Measurements from ENCODE around the gene NADSYN1. TPM values are rescaled to one million over a fixed set of nuclear protein-coding genes. Genes with fewer than 3 reads are reported as not detected.

NADSYN1 gene
- total and polyA plus RNA-seq, 2 experiments from 2014 or later = 46.8 to 68.9 TPM

DNA sequence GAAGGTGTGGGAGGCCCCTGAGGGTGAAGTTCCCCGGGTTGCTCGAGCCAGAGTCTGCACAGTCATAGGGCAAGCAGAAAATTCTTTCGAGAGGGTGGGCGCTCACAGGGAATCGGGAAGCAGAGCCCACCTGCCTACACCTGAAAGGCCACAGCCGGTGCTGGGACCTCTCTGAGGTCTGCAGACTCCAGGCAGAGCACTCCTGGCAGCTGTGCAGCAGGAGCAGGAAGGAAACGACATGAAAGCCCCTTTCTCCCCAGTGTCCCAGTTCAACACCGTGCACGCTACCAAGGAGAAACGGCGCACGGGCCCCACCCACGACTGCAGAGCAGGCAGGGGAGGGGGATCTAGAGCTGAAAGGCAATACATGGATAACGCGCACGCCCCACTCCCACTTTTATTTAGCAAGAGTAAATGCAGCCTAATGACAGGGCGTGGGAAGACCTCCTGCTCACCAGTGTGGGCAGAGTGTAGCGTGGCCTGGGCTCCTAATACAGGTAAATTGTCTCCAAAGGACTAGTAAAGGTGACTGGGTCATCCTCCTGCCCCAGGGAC lies 18.4 kb upstream of the NADSYN1 start:
- H3K4me1 ChIP-seq (ENCODE audit: low read depth) = no peaks in the 10 kb centered on the region
- TF ChIP-seq, protein P1, sequence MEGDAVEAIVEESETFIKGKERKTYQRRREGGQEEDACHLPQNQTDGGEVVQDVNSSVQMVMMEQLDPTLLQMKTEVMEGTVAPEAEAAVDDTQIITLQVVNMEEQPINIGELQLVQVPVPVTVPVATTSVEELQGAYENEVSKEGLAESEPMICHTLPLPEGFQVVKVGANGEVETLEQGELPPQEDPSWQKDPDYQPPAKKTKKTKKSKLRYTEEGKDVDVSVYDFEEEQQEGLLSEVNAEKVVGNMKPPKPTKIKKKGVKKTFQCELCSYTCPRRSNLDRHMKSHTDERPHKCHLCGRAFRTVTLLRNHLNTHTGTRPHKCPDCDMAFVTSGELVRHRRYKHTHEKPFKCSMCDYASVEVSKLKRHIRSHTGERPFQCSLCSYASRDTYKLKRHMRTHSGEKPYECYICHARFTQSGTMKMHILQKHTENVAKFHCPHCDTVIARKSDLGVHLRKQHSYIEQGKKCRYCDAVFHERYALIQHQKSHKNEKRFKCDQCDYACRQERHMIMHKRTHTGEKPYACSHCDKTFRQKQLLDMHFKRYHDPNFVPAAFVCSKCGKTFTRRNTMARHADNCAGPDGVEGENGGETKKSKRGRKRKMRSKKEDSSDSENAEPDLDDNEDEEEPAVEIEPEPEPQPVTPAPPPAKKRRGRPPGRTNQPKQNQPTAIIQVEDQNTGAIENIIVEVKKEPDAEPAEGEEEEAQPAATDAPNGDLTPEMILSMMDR (IDR thresholded peaks at IDR 0.05; ENCODE audit: low read depth, low read length) = no peak
- peaks cover 24% of the 10 kb centered on the region for H3K36me3 ChIP-seq
- H3K4me3 ChIP-seq = no peak overlapping the region
- no peak overlapping the region for H3K27ac ChIP-seq
- no peaks in the 10 kb centered on the region for H3K9me3 ChIP-seq (ENCODE audit: low read depth)
- H3K27me3 ChIP-seq = no peaks in the 10 kb centered on the region
- DNase-seq (ENCODE audit: low read depth in 1 of 2, low spot score in 1 of 2) = no peak

DNA sequence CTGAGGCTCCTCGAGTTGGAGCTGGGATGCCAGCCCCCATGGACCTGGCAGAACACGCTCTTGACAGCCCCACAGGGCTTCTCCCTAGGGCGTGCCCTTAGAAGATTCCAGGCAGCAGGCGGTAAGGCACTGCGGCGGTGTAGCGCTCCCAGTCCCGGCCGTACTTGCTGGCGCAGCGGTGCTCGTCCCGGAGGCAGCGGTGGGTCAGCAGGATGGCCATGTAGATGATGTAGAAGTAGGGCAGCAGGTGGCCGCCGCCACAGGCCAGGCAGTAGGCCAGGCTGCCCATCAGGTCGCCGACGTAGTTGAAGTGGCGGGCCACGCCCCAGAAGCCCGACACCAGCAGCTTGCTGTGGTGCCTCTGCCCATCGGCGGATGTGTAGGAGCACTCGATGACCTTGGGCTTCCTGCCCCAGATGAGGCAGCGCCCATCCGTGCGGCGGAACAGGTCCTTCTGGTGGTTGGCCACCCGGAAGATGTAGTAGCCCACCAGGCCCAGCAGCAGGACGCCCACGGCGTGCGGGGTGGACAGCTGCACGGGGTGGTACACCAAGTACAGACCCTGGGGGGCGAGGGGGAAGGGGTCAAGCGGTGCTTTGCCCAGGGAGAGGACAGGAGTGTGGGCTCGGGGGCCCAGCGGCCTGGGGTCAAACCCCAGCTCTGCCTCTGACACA lies 17.6 kb upstream of the NADSYN1 start:
- no peak for DNase-seq (ENCODE audit: low read depth in 1 of 2, low spot score in 1 of 2)
- TF ChIP-seq, protein P1 (IDR thresholded peaks at IDR 0.05; ENCODE audit: low read depth, low read length) = no peak
- H3K4me3 ChIP-seq = no peak overlapping the region
- H3K4me1 ChIP-seq (ENCODE audit: low read depth) = no peaks in the 10 kb centered on the region
- no peaks in the 10 kb centered on the region for H3K27me3 ChIP-seq
- H3K9me3 ChIP-seq (ENCODE audit: low read depth) = no peaks in the 10 kb centered on the region
- no peak overlapping the region for H3K27ac ChIP-seq
- peaks cover 31% of the 10 kb centered on the region for H3K36me3 ChIP-seq

DNA sequence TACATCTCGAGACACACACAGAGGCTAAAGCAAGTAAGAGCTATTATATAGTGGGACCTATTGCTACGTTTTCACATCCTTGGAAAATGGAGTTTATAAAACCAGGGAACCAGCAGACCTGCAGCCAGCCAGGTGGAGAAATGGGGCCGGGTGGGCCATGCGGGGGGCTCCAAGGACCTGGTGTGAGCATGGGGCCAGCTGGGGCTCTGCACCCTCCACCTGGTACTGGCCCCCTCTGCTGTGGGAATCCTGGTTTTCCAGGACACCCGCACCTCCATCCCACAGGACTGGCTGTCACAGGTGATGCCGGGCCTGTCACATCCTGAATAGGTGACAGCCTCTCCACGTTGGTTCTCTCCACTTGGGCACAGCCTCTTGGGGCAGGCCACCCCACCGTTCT lies 16.1 kb upstream of the NADSYN1 start:
- Histone ChIP-seq H3K27me3 (no peaks in the 10 kb centered on the region), H3K9me3 (ENCODE audit: low read depth) (no peaks in the 10 kb centered on the region), H3K36me3 (peaks cover 43% of the 10 kb centered on the region), H3K27ac (no peak overlapping the region), H3K4me3 (no peak overlapping the region), H3K4me1 (ENCODE audit: low read depth) (no peaks in the 10 kb centered on the region)
- no peak for DNase-seq (ENCODE audit: low read depth in 1 of 2, low spot score in 1 of 2)
- TF ChIP-seq, protein P1 (IDR thresholded peaks at IDR 0.05; ENCODE audit: low read depth, low read length) = no peak

DNA sequence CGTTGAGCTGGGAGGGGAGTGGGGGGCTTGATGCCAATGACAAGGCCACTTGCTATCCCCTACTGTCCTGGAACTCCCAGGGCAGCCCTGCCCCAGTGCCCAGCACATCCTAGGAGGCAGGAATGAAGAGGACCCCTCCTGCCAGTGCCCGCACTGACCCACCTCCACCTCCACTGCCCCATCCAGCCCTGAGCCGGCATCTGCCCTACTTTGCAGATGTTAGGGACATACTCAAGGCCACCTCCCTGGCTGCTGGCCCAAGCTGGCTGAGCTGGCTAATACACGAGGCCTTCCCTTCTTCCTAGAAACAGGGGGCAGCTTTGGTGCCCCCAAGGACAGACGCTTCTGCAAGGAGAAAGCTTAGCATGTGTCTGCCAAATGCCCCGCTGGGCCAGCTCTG lies 15.6 kb upstream of the NADSYN1 start:
- Histone ChIP-seq H3K4me1 (ENCODE audit: low read depth) (no peaks in the 10 kb centered on the region), H3K4me3 (no peak overlapping the region), H3K27me3 (no peaks in the 10 kb centered on the region), H3K36me3 (peaks cover 43% of the 10 kb centered on the region), H3K9me3 (ENCODE audit: low read depth) (no peaks in the 10 kb centered on the region), H3K27ac (no peak overlapping the region)
- DNase-seq (ENCODE audit: low read depth in 1 of 2, low spot score in 1 of 2) = no peak
- TF ChIP-seq, protein P1 (IDR thresholded peaks at IDR 0.05; ENCODE audit: low read depth, low read length) = no peak

DNA sequence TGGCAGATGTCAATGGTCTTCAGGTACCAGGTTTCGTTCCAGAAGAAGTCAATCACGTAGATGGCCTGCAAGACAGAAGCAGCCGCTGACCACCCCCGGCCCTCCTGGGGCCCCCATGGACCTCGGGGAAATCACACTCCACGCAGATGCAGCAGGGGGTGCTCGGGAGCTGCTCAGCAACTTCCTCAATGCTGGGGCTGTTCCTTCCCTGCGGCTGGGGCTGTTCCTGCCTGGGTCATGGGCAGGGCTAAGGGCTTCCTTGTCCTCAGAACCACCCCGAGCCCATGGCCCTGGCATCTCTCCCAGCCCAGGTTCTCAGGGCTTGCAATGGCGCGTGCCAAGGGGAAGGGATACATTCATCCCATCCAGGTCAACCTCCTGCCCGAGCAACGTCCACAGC lies 15.1 kb upstream of the NADSYN1 start:
- Histone ChIP-seq H3K27me3 (no peaks in the 10 kb centered on the region), H3K4me1 (ENCODE audit: low read depth) (no peaks in the 10 kb centered on the region), H3K36me3 (peaks cover 47% of the 10 kb centered on the region), H3K4me3 (no peak overlapping the region), H3K9me3 (ENCODE audit: low read depth) (no peaks in the 10 kb centered on the region), H3K27ac (no peak overlapping the region)
- DNase-seq (ENCODE audit: low read depth in 1 of 2, low spot score in 1 of 2) = no peak
- TF ChIP-seq, protein P1 (IDR thresholded peaks at IDR 0.05; ENCODE audit: low read depth, low read length) = no peak
